GM12873 (cell line): Measurements from ENCODE around the gene TIAM1.

Source experiments
- TF ChIP-seq, protein P1 (sequence below): IDR thresholded peaks from 2 replicates; pipeline ENCODE4 v1.5.1; 2012; ENCODE audit warnings: low read depth, mild to moderate bottlenecking, moderate library complexity, low read length, control low read depth; ENCODE audit not compliant: insufficient read depth; ENCODE audit errors: missing control alignments

Gene TIAM1

DNA sequence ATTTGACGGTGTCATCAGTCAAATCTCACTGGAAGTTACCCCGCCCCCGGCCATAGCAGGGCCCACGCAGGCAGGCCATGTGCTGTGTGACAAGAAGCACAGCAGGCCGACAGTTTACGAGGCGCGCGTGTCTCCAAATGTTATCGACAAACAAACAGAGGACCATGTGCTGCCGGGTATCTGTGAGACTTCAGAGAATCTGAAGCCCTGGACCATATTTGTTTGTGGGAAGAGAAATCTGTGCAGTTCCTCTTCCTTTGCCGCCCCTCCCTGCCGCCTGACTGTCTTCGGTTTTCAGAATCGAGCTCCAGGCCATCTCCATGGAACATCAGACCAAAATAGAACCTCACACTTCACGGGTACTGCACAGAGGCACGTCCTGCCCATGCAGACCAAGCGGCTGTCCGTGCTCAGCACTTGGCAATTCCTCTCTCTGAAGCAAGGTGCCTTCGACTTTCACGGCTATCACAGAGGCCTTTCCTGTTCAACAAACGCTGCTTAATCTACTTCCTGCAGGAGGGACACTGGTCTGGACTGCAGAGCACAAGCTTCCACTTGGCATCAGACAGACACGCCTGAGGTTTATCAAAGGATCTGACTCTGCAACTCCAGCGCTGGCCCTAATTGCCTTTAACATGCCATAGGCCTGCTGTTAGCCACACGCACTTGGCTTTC is 170.0 kb downstream of the TIAM1 start:
- TF ChIP-seq, protein P1, sequence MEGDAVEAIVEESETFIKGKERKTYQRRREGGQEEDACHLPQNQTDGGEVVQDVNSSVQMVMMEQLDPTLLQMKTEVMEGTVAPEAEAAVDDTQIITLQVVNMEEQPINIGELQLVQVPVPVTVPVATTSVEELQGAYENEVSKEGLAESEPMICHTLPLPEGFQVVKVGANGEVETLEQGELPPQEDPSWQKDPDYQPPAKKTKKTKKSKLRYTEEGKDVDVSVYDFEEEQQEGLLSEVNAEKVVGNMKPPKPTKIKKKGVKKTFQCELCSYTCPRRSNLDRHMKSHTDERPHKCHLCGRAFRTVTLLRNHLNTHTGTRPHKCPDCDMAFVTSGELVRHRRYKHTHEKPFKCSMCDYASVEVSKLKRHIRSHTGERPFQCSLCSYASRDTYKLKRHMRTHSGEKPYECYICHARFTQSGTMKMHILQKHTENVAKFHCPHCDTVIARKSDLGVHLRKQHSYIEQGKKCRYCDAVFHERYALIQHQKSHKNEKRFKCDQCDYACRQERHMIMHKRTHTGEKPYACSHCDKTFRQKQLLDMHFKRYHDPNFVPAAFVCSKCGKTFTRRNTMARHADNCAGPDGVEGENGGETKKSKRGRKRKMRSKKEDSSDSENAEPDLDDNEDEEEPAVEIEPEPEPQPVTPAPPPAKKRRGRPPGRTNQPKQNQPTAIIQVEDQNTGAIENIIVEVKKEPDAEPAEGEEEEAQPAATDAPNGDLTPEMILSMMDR = no peak

DNA sequence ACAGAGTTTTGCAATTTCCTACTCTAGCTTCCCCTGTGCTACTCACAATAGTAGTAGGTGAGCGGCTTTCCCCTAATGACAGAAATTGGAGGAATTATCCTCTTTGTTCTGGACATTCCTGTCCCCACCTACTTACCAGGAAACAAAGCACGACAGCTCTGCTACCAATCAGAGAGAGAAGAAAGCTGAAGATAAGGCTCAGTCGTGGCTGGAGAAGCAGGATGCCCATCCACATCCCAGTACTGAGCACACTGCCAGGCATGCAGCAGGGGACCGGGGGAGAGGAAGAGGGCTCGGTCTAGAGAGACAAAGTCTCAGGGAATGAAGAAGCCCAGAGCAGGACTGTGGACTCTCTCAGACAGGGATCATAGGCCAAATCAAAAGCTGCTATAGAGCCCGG is 171.7 kb downstream of the TIAM1 start:
- TF ChIP-seq, protein P1 = no peak

DNA sequence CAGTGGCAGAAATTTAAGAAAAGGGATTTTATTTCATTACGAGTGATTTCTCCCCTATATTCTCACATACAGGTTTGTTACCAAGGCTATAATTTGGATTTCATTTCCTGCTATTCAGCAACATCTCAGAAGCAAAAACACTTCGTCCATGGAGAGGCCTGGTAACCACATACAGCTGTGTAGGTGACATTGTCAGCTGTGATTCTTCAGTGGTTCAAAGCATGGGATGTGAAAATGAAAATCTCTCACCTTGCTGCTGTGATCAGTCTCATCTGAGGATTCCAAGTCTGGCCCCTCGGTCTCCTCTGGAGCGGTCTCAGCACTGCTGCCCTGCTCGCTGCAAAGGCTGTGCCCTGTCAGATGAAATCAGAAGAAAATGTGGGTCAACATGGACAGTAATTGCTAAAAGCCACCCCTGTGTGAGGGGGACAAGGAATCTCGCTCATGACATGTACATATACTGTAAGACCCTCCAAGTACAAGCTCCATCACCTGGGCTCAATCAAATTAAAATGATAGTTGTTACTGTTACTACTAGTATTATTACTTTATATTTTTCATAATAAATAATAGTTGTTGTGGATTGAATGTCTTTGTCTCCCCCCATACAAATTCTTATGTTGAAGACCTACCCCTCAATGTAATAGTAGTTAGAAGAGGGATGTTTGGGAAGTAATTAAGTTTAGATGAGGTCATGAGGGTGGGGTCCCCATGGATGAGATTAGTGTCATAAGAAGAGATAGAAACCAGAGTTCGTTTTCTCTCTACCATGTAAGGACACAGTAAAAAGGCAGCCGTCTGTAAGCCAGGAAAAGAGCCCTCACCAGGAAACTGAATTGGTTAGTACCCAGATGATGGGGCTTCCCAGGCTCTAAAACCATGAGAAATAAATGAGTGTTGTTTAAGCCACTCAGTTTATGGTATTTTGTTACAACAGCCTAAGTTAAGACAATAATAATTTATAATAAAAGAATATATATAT is 179.1 kb downstream of the TIAM1 start:
- TF ChIP-seq, protein P1 = no peak

DNA sequence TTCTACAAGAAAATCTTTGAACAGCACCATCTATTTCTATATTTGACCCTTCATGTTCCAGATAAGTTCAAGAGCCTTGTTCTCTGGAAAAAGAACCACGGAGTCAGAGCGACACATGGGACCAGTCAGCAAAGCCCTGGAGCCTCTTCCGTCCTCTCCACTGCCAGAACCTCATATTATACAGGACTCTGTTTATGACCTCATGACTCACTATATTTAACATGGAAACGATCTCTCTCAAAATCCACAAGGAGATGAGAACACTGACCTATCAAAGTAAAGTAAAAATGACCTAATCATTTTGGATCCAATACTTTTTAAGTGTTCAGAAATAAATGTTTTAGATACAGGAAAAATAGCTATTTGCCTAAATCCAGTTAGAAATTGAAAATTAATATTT is 181.2 kb downstream of the TIAM1 start:
- TF ChIP-seq, protein P1 = no peak

DNA sequence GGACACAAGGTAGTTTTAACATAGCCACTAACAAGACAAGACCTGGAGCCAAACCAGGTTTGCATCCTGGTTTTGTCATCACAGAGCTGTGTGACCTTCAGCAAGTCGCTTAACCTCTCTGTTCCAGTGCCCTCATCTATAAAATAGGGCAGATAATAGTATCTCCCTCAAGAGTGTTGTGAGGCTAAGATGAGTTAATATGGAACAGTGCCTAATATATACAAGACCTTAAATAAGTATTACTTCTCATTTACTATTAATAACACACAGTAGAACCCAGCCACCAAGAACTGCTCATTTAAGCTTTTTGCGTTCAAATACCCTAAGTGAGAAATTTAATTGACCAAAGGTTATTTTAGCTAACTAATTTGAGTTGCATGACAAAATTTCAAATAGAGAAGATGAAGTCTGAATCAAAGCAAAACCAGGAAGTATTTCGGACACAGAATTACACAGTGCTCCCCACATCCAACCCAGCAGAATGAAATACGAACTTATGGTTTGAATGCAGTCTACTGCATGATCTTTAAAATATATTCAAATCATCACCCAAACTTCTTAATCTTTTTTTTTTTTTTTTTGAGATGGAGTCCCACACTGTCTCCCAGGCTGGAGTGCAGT is 181.9 kb downstream of the TIAM1 start:
- TF ChIP-seq, protein P1 = no peak

DNA sequence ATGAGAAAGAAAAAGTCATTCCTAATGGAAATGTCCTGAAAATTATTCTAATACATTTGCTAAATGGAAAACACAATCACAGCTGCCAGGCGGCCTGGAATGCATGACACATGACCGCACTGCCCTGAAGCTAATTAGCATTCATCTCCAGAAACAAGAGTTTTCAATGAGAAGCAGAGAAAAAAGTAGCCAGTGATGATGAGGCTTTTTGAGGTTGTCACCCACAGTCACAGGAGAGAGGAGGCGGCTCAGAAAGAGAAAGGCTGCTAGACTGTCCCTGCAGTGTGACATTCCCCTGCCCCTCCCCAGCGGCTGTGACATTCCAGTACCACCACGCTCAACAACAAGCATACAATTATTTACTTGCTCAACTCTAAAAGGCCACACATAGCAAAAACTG is 182.9 kb downstream of the TIAM1 start:
- TF ChIP-seq, protein P1 = no peak

DNA sequence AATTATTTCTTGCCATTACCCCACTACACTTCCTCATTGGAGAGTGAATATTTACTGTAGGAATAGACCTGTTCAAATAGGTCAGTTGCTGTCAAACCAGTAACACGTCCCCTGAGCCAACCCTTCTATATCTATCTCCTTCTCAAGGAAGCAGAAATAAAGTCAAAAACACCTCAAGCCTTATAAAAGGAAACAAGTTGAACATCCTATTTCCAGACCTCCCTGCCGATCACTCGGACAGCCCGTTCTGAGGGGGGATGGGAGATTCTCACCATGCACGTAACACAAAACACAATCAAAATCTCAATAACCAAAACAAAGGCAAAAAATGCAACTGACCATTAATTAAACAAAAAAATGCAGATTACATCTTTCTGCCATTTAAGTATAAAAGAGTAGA is 184.3 kb downstream of the TIAM1 start:
- TF ChIP-seq, protein P1 = no peak
